Mesenchymal stem cell (in vitro differentiated cells and primary cell): ENCODE measurements around the gene RADX.

Experiments
- DNase-seq: peaks from one replicate; pipeline ENCODE4 v3.0.0-alpha.2; 2013
- H2AFZ ChIP-seq: one replicate; pipeline ENCODE4 v1.6.1; 2013; ENCODE audit warnings: low read depth, mild to moderate bottlenecking, control low read depth, inconsistent platforms, low read length, moderate library complexity
- H2AK5ac ChIP-seq: 2 replicates; pipeline ENCODE4 v1.6.1; 2013; ENCODE audit warnings: low read length, moderate library complexity, mild to moderate bottlenecking, inconsistent platforms; ENCODE audit not compliant: severe bottlenecking
- H2BK120ac ChIP-seq: one replicate; pipeline ENCODE4 v1.6.1; 2013; ENCODE audit warnings: low read depth, mild to moderate bottlenecking, inconsistent platforms, low read length, moderate library complexity
- H2BK12ac ChIP-seq, 2 experiments: one replicate each; pipeline ENCODE4 v1.6.1; 2013; ENCODE audit warnings: inconsistent platforms in 2 of 2, low read length in 2 of 2, mild to moderate bottlenecking in 2 of 2, moderate library complexity in 2 of 2, control low read depth in 1 of 2
- H2BK15ac ChIP-seq: one replicate; pipeline ENCODE4 v1.6.1; 2013; ENCODE audit warnings: mild to moderate bottlenecking, low read depth, inconsistent platforms; ENCODE audit not compliant: poor library complexity, severe bottlenecking
- H2BK5ac ChIP-seq: 2 replicates; pipeline ENCODE4 v1.6.1; 2013; ENCODE audit warnings: low read depth, mild to moderate bottlenecking, low read length, control low read depth, inconsistent platforms; ENCODE audit not compliant: poor library complexity, severe bottlenecking
- H3K14ac ChIP-seq, 2 experiments: one replicate each; pipeline ENCODE4 v1.6.1; 2013; ENCODE audit warnings: inconsistent platforms in 2 of 2, low read length in 2 of 2, control low read depth in 1 of 2, mild to moderate bottlenecking in 1 of 2, moderate library complexity in 1 of 2
- H3K18ac ChIP-seq, 2 experiments: one replicate each; pipeline ENCODE4 v1.6.1; 2013; ENCODE audit warnings: inconsistent platforms in 2 of 2, low read length in 2 of 2, control low read depth in 1 of 2, low read depth in 1 of 2, mild to moderate bottlenecking in 1 of 2
- H3K23ac ChIP-seq, 2 experiments: one replicate each; pipeline ENCODE4 v1.6.1; 2013; ENCODE audit warnings: inconsistent platforms in 2 of 2, low read length in 2 of 2, mild to moderate bottlenecking in 2 of 2, moderate library complexity in 2 of 2, control low read depth in 1 of 2
- H3K27ac ChIP-seq: 2 replicates; pipeline ENCODE4 v1.5.1; 2013; ENCODE audit warnings: mild to moderate bottlenecking, moderate library complexity, low read length, control low read depth, inconsistent platforms; ENCODE audit not compliant: poor library complexity, severe bottlenecking
- H3K27me3 ChIP-seq, 2 experiments: 2 replicates each; pipeline versions ENCODE4 v1.6.1 to v1.7.0; 2013; ENCODE audit warnings: low read length in 2 of 2, mild to moderate bottlenecking in 2 of 2, moderate library complexity in 2 of 2, control low read depth in 1 of 2, inconsistent platforms in 1 of 2; ENCODE audit not compliant: control insufficient read depth in 1 of 2, insufficient read depth in 1 of 2
- H3K36me3 ChIP-seq, 2 experiments: 2 replicates each; pipeline versions ENCODE4 v1.6.1 to v1.7.0; 2013; ENCODE audit warnings: low read length in 2 of 2, control low read depth in 1 of 2, inconsistent platforms in 1 of 2, low read depth in 1 of 2, mild to moderate bottlenecking in 1 of 2; ENCODE audit not compliant: insufficient read depth in 2 of 2, control insufficient read depth in 1 of 2
- H3K4ac ChIP-seq, 2 experiments: one replicate each; pipeline ENCODE4 v1.6.1; 2013; ENCODE audit warnings: inconsistent platforms in 2 of 2, low read length in 2 of 2, mild to moderate bottlenecking in 2 of 2, moderate library complexity in 2 of 2, control low read depth in 1 of 2, low read depth in 1 of 2
- H3K4me1 ChIP-seq: 2 replicates; pipeline ENCODE4 v1.6.1; 2013; ENCODE audit warnings: low read depth, low read length, control low read depth; ENCODE audit not compliant: control insufficient read depth, insufficient read depth
- H3K4me2 ChIP-seq: 2 replicates; pipeline ENCODE4 v1.6.1; 2013; ENCODE audit warnings: low read length, mild to moderate bottlenecking, inconsistent platforms; ENCODE audit not compliant: poor library complexity, severe bottlenecking
- H3K4me3 ChIP-seq, 2 experiments: 2 replicates each; pipeline versions ENCODE4 v1.5.1 to v1.7.0; 2013; ENCODE audit warnings: low read length in 2 of 2, mild to moderate bottlenecking in 2 of 2, control low read depth in 1 of 2, low read depth in 1 of 2; ENCODE audit not compliant: insufficient read depth in 1 of 2
- H3K79me1 ChIP-seq: replicated peaks from 2 replicates; pipeline ENCODE4 v1.6.1; 2013; ENCODE audit warnings: mild to moderate bottlenecking, control low read depth, low read length, inconsistent platforms; ENCODE audit not compliant: poor library complexity, severe bottlenecking
- H3K9ac ChIP-seq: 2 replicates; pipeline ENCODE4 v1.7.0; 2013; ENCODE audit warnings: mild to moderate bottlenecking, low read length, moderate library complexity
- H3K9me3 ChIP-seq: 2 replicates; pipeline ENCODE4 v1.7.0; 2013; ENCODE audit warnings: mild to moderate bottlenecking, low read length; ENCODE audit not compliant: control insufficient read depth
- H4K8ac ChIP-seq: one replicate; pipeline ENCODE4 v1.6.1; 2013; ENCODE audit warnings: inconsistent platforms, mild to moderate bottlenecking, low read length, moderate library complexity
- H4K91ac ChIP-seq: one replicate; pipeline ENCODE4 v1.6.1; 2013; ENCODE audit warnings: mild to moderate bottlenecking, low read length, inconsistent platforms
- WGBS: methylation state at CpG from one replicate; pipeline ENCODE4 v1.1.7; 2013; ENCODE audit warnings: mixed read lengths; 5-methylcytosine and 5-hydroxymethylcytosine counted together

The RADX gene

GRCh38 chrX:106670631-106671030 is 58.9 kb downstream of the RADX start:
- Histone ChIP-seq H3K9ac (peak overlapping the region; percentile 63), H4K8ac (no peak overlapping the region), H3K9me3 (no peaks in the 10 kb centered on the region), H2AFZ (no peak overlapping the region), H4K91ac (no peak overlapping the region), H3K23ac (no peak overlapping the region), H3K4me2 (no peak overlapping the region), H3K4me3 (no peak overlapping the region), H3K27ac (no peak overlapping the region), H2AK5ac (no peak overlapping the region), H3K4ac (no peak overlapping the region), H3K4me1 (peaks cover 2% of the 10 kb centered on the region), H2BK5ac (no peak overlapping the region), H3K18ac (no peak overlapping the region), H3K27me3 (peaks cover 0 to 12% of the 10 kb centered on the region in 2 experiments), H2BK15ac (no peak overlapping the region), H3K14ac (no peak overlapping the region), H3K79me1 (no peaks in the 10 kb centered on the region), H3K36me3 (no peaks in the 10 kb centered on the region), H2BK120ac (no peak overlapping the region), H2BK12ac (no peak overlapping the region)
- WGBS, result no CpG with 5 or more reads among the region's 1 CpG
- DNase-seq, result no peak

- Histone ChIP-seq H2BK120ac (no peak overlapping the region), H3K79me1 (no peaks in the 10 kb centered on the region), H3K4me3 (no peak overlapping the region), H3K4ac (no peak overlapping the region), H4K8ac (no peak overlapping the region), H2AFZ (no peak overlapping the region), H3K18ac (no peak overlapping the region), H4K91ac (no peak overlapping the region), H3K27me3 (peaks cover 0 to 14% of the 10 kb centered on the region in 2 experiments), H2BK5ac (no peak overlapping the region), H3K9me3 (no peaks in the 10 kb centered on the region), H3K27ac (no peak overlapping the region), H3K4me2 (no peak overlapping the region), H3K36me3 (no peaks in the 10 kb centered on the region), H2BK12ac (no peak overlapping the region), H3K14ac (no peak overlapping the region), H3K9ac (no peak overlapping the region), H3K4me1 (peaks cover 2% of the 10 kb centered on the region), H3K23ac (no peak overlapping the region), H2AK5ac (no peak overlapping the region), H2BK15ac (no peak overlapping the region)
- 96% methylated on average over 3 of the region's 4 CpGs for WGBS
- DNase-seq, result no peak
Observed at GRCh38 chrX:106672527-106672926, 60.7 kb downstream of the RADX start.

DNA sequence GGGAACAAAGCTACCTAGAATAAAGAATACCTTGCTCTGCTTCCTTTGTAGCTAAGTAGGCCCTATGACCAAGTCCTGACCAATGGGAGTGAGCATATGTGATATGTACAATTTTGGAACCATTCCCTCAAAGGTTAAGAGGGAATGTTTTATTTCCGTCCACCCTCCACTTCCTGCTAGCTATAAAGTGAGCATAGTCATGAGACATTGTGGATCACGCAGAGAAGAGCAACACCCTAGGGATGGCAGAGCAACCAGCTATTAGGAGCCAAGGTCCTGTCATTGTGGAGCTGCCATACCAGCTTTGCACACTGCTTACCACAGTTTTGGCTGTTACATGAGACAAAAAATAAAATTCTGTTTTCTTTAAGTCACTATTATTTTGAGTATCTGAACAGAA is 68.9 kb downstream of the RADX start:
- Histone ChIP-seq H3K4me2 (no peak overlapping the region), H3K4me1 (no peaks in the 10 kb centered on the region), H2AK5ac (no peak overlapping the region), H4K8ac (no peak overlapping the region), H3K14ac (no peak overlapping the region), H3K79me1 (no peaks in the 10 kb centered on the region), H3K36me3 (no peaks in the 10 kb centered on the region), H3K9ac (no peak overlapping the region), H3K27ac (no peak overlapping the region), H4K91ac (no peak overlapping the region), H2BK120ac (no peak overlapping the region), H3K4ac (no peak overlapping the region), H3K18ac (no peak overlapping the region), H2BK12ac (no peak overlapping the region), H3K23ac (no peak overlapping the region), H2BK5ac (no peak overlapping the region), H3K27me3 (peaks cover 0 to 32% of the 10 kb centered on the region in 2 experiments), H3K9me3 (no peaks in the 10 kb centered on the region), H2BK15ac (no peak overlapping the region), H3K4me3 (no peak overlapping the region), H2AFZ (no peak overlapping the region)
- DNase-seq, result no peak
- 100% methylated on average over 1 of the region's 2 CpGs for WGBS

- no peak overlapping the region for H2AK5ac ChIP-seq
- H2BK5ac ChIP-seq, result no peak overlapping the region
- no peaks in the 10 kb centered on the region for H3K79me1 ChIP-seq
- H3K14ac ChIP-seq, result no peak overlapping the region
- no peaks in the 10 kb centered on the region for H3K4me1 ChIP-seq
- peaks cover 0 to 38% of the 10 kb centered on the region in 2 experiments for H3K27me3 ChIP-seq
- no peak overlapping the region for H3K18ac ChIP-seq
- no peak overlapping the region for H4K91ac ChIP-seq
- no peak overlapping the region for H2BK12ac ChIP-seq
- no peak overlapping the region for H4K8ac ChIP-seq
- no peak for DNase-seq
- H2BK15ac ChIP-seq, result no peak overlapping the region
- no peak overlapping the region for H3K4ac ChIP-seq
- H2AFZ ChIP-seq, result no peak overlapping the region
- peaks cover 15% of the 10 kb centered on the region for H3K9me3 ChIP-seq
- no peak overlapping the region for H3K23ac ChIP-seq
- H3K9ac ChIP-seq, result no peak overlapping the region
- H2BK120ac ChIP-seq, result no peak overlapping the region
- H3K4me2 ChIP-seq, result no peak overlapping the region
- no peak overlapping the region for H3K4me3 ChIP-seq
- 96% methylated on average over 3 of the region's 4 CpGs for WGBS
- H3K27ac ChIP-seq, result no peak overlapping the region
- H3K36me3 ChIP-seq, result no peaks in the 10 kb centered on the region
Observed at GRCh38 chrX:106684207-106684606, 72.4 kb downstream of the RADX start.
